Liver (tissue), 9 donors: Measurements from ENCODE around the gene COX6B1. TPM values are rescaled to one million over a fixed set of nuclear protein-coding genes. Genes with fewer than 3 reads are reported as not detected.

ENCODE experiments used
- DNase-seq: peaks from one replicate; pipeline ENCODE4 v3.0.0-alpha.2; 2017; ENCODE audit warnings: low spot score
- H3K27ac ChIP-seq, 2 donors: one replicate each; pipeline ENCODE4 v1.7.0; 2013; ENCODE audit warnings: inconsistent platforms in 2 of 2, low read length in 2 of 2, control low read depth in 1 of 2, low read depth in 1 of 2, mild to moderate bottlenecking in 1 of 2
- H3K27me3 ChIP-seq, 4 donors: one replicate each; pipeline versions ENCODE4 v1.6.1 to v1.7.0; 2013; ENCODE audit warnings: low read length in 3 of 4, inconsistent platforms in 1 of 4, mild to moderate bottlenecking in 1 of 4, moderate library complexity in 1 of 4; ENCODE audit not compliant: control insufficient read depth in 4 of 4, insufficient read depth in 4 of 4
- H3K36me3 ChIP-seq, 4 donors: one replicate each; pipeline versions ENCODE4 v1.6.1 to v1.7.0; 2013; ENCODE audit warnings: low read length in 3 of 4, mild to moderate bottlenecking in 3 of 4, low read depth in 1 of 4, moderate library complexity in 1 of 4; ENCODE audit not compliant: control insufficient read depth in 4 of 4, insufficient read depth in 3 of 4
- H3K4me1 ChIP-seq, 4 donors: one replicate each; pipeline versions ENCODE4 v1.6.1 to v1.7.0; 2013; ENCODE audit warnings: low read length in 3 of 4, mild to moderate bottlenecking in 3 of 4, moderate library complexity in 1 of 4; ENCODE audit not compliant: control insufficient read depth in 4 of 4, insufficient read depth in 4 of 4
- H3K4me3 ChIP-seq, 3 donors: one replicate each; pipeline versions ENCODE4 v1.6.1 to v1.7.0; 2013; ENCODE audit warnings: low read length in 3 of 3, control low read depth in 1 of 3, low read depth in 1 of 3, mild to moderate bottlenecking in 1 of 3
- H3K9ac ChIP-seq, 2 donors: one replicate each; pipeline ENCODE4 v1.7.0; 2013; ENCODE audit warnings: low read length in 2 of 2, mild to moderate bottlenecking in 2 of 2, moderate library complexity in 2 of 2, control low read depth in 1 of 2, low read depth in 1 of 2
- H3K9me3 ChIP-seq, 4 donors: one replicate each; pipeline versions ENCODE4 v1.6.1 to v1.7.0; 2013; ENCODE audit warnings: low read length in 3 of 4; ENCODE audit not compliant: control insufficient read depth in 4 of 4
- CTCF ChIP-seq: fragments of 150-350 bp; IDR thresholded peaks from 2 replicates; pipeline ENCODE4 v1.5.1; 2017; ENCODE audit warnings: improper control_type of control experiment, low read depth, low read length; ENCODE audit not compliant: missing input control
- EGR1 ChIP-seq, 2 donors: IDR thresholded peaks; 2 replicates each; pipeline ENCODE4 v1.6.1; 2016 to 2018; ENCODE audit warnings: antibody characterized with exemption in 2 of 2, low read depth in 2 of 2
- FOXA1 ChIP-seq: IDR thresholded peaks from 2 replicates; pipeline ENCODE4 v1.6.1; 2016; ENCODE audit warnings: antibody characterized with exemption
- FOXA2 ChIP-seq: IDR thresholded peaks from 2 replicates; pipeline ENCODE4 v1.6.1; 2016; ENCODE audit warnings: antibody characterized with exemption
- GABPA ChIP-seq, 2 donors: IDR thresholded peaks in 1 of 2; conservative IDR thresholded peaks in 1 of 2; 2 replicates each; pipeline ENCODE4 v1.6.1; 2016; ENCODE audit warnings: antibody characterized with exemption in 2 of 2, mild to moderate bottlenecking in 1 of 2, moderate library complexity in 1 of 2
- HNF4A ChIP-seq, 2 donors: conservative IDR thresholded peaks; 2 replicates each; pipeline ENCODE4 v1.6.1; 2016; ENCODE audit warnings: antibody characterized with exemption in 2 of 2, mild to moderate bottlenecking in 2 of 2
- HNF4G ChIP-seq: IDR thresholded peaks from 2 replicates; pipeline ENCODE4 v1.6.1; 2016; ENCODE audit warnings: antibody characterized with exemption
- JUND ChIP-seq, 2 donors: IDR thresholded peaks; 2 replicates each; pipeline ENCODE4 v1.6.1; 2016; ENCODE audit warnings: antibody characterized with exemption in 2 of 2
- NR2F2 ChIP-seq: IDR thresholded peaks from 2 replicates; pipeline ENCODE4 v1.6.1; 2016; ENCODE audit warnings: antibody characterized with exemption
- RAD21 ChIP-seq, 2 donors: IDR thresholded peaks; 2 replicates each; pipeline ENCODE4 v1.6.1; 2016; ENCODE audit warnings: antibody characterized with exemption in 2 of 2, mild to moderate bottlenecking in 2 of 2
- RXRA ChIP-seq, 2 donors: IDR thresholded peaks; 2 replicates each; pipeline ENCODE4 v1.6.1; 2017 to 2018; ENCODE audit warnings: antibody characterized with exemption in 2 of 2, mild to moderate bottlenecking in 1 of 2
- SP1 ChIP-seq: IDR thresholded peaks from 2 replicates; pipeline ENCODE4 v1.6.1; 2018; ENCODE audit warnings: antibody characterized with exemption, mild to moderate bottlenecking
- TAF1 ChIP-seq: conservative IDR thresholded peaks from 2 replicates; pipeline ENCODE4 v1.6.1; 2016; ENCODE audit warnings: antibody characterized with exemption, mild to moderate bottlenecking
- YY1 ChIP-seq: IDR thresholded peaks from 2 replicates; pipeline ENCODE4 v1.6.1; 2016; ENCODE audit warnings: antibody characterized with exemption, mild to moderate bottlenecking
- WGBS: extraction: QIAGEN DNeasy Blood & Tissue Kit; methylation state at CpG from one replicate; pipeline ENCODE4 v1.1.7; 2013; 5-methylcytosine and 5-hydroxymethylcytosine counted together
- polyA plus RNA-seq, 2 donors: library from polyadenylated mRNA; stranded (reverse) in 1 of 2; unstranded in 1 of 2; fragments of 200-250 nt in 1 of 2; fragments of >200 nt in 1 of 2; fragmentation: Nextera tagmentation in 1 of 2; extraction: Ambion mirVana in 1 of 2; gene quantifications; one replicate each; pipeline versions ENCODE4 v1.2.1 to v1.2.3, GENCODE V29; 2013 to 2015
- total RNA-seq, 2 donors: library from RNA; depleted of rRNA; stranded (reverse); fragments of >200 nt; gene quantifications; one replicate each; pipeline ENCODE4 v1.2.3, GENCODE V29; 2014
- TF ChIP-seq, protein P1 (sequence below): IDR thresholded peaks from 2 replicates; pipeline ENCODE4 v1.6.1; 2016; ENCODE audit warnings: antibody characterized with exemption
- TF ChIP-seq, protein P2 (sequence below): IDR thresholded peaks from 2 replicates; pipeline ENCODE4 v1.6.1; 2016; ENCODE audit warnings: antibody characterized with exemption
- TF ChIP-seq, protein P3 (sequence below): IDR thresholded peaks from 2 replicates; pipeline ENCODE4 v1.6.1; 2016; ENCODE audit warnings: antibody characterized with exemption, mild to moderate bottlenecking
- TF ChIP-seq, protein P4 (sequence below): IDR thresholded peaks from 2 replicates; pipeline ENCODE4 v1.6.1; 2016; ENCODE audit warnings: antibody characterized with exemption
- donor health status: healthy.
- donor health status: healthy.
- donor health status: healthy.
- donor health status: healthy.
- donor health status: healthy.

Gene COX6B1
- total and polyA plus RNA-seq, 4 donors = 139 to 518 (median 321) TPM

- TF ChIP-seq FOXA2 = no peak
- TF ChIP-seq GABPA (IDR thresholded peaks at IDR 0.05 in 1 of 2, conservative IDR thresholded peaks at IDR 0.05 in 1 of 2) = peak in 1 of 2 donors; percentile 63
- TF ChIP-seq JUND (IDR thresholded peaks at IDR 0.05) = no peak
- TF ChIP-seq, protein P1, sequence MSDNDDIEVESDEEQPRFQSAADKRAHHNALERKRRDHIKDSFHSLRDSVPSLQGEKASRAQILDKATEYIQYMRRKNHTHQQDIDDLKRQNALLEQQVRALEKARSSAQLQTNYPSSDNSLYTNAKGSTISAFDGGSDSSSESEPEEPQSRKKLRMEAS = no peak
- TF ChIP-seq FOXA1 = no peak
- TF ChIP-seq, protein P2, sequence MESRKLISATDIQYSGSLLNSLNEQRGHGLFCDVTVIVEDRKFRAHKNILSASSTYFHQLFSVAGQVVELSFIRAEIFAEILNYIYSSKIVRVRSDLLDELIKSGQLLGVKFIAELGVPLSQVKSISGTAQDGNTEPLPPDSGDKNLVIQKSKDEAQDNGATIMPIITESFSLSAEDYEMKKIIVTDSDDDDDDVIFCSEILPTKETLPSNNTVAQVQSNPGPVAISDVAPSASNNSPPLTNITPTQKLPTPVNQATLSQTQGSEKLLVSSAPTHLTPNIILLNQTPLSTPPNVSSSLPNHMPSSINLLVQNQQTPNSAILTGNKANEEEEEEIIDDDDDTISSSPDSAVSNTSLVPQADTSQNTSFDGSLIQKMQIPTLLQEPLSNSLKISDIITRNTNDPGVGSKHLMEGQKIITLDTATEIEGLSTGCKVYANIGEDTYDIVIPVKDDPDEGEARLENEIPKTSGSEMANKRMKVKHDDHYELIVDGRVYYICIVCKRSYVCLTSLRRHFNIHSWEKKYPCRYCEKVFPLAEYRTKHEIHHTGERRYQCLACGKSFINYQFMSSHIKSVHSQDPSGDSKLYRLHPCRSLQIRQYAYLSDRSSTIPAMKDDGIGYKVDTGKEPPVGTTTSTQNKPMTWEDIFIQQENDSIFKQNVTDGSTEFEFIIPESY = no peak
- peak in 1 of 2 donors; percentile 38 for TF ChIP-seq HNF4A (conservative IDR thresholded peaks at IDR 0.05)
- TF ChIP-seq, protein P3, sequence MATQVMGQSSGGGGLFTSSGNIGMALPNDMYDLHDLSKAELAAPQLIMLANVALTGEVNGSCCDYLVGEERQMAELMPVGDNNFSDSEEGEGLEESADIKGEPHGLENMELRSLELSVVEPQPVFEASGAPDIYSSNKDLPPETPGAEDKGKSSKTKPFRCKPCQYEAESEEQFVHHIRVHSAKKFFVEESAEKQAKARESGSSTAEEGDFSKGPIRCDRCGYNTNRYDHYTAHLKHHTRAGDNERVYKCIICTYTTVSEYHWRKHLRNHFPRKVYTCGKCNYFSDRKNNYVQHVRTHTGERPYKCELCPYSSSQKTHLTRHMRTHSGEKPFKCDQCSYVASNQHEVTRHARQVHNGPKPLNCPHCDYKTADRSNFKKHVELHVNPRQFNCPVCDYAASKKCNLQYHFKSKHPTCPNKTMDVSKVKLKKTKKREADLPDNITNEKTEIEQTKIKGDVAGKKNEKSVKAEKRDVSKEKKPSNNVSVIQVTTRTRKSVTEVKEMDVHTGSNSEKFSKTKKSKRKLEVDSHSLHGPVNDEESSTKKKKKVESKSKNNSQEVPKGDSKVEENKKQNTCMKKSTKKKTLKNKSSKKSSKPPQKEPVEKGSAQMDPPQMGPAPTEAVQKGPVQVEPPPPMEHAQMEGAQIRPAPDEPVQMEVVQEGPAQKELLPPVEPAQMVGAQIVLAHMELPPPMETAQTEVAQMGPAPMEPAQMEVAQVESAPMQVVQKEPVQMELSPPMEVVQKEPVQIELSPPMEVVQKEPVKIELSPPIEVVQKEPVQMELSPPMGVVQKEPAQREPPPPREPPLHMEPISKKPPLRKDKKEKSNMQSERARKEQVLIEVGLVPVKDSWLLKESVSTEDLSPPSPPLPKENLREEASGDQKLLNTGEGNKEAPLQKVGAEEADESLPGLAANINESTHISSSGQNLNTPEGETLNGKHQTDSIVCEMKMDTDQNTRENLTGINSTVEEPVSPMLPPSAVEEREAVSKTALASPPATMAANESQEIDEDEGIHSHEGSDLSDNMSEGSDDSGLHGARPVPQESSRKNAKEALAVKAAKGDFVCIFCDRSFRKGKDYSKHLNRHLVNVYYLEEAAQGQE = peak; percentile 71
- peak; percentile 58 for TF ChIP-seq YY1
- no peak for TF ChIP-seq CTCF
- no peak for TF ChIP-seq HNF4G
- peak; percentile 50 for TF ChIP-seq TAF1
- peak; percentile 16 for TF ChIP-seq NR2F2
- peak in 1 of 2 donors; percentile 22 for TF ChIP-seq EGR1 (IDR thresholded peaks at IDR 0.05; ENCODE audit: low read depth in 2 of 2)
- TF ChIP-seq, protein P4, sequence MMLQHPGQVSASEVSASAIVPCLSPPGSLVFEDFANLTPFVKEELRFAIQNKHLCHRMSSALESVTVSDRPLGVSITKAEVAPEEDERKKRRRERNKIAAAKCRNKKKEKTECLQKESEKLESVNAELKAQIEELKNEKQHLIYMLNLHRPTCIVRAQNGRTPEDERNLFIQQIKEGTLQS = no peak
- TF ChIP-seq RAD21 (IDR thresholded peaks at IDR 0.05) = peak in 1 of 2 donors; percentile 4
- TF ChIP-seq RXRA (IDR thresholded peaks at IDR 0.05) = peak; percentile 14 to 39
- peak; percentile 87 for TF ChIP-seq SP1
- H3K9ac ChIP-seq = peak overlapping the region; percentile 26 to 78
- peak; percentile 94 for DNase-seq
- under 1% methylated on average over 60 of the region's 60 CpGs for WGBS
- no peaks in the 10 kb centered on the region for H3K9me3 ChIP-seq
- peaks cover 4 to 27% (median 18%) of the 10 kb centered on the region in 4 donors for H3K4me1 ChIP-seq
- peak overlapping the region; percentile 67 to 83 (median 75) for H3K4me3 ChIP-seq
- H3K27ac ChIP-seq = peak overlapping the region; percentile 92 to 93
- no peaks in the 10 kb centered on the region for H3K36me3 ChIP-seq
- H3K27me3 ChIP-seq = no peaks in the 10 kb centered on the region
Observed at GRCh38 chr19:35644206-35644986, 3.7 kb upstream of the COX6B1 start.
